ENCODE measurements around the gene MAML3.

The MAML3 gene

GRCh38 chr4:140092094-140092851 is 61.7 kb downstream of the MAML3 start:
- TF ChIP-seq FOXA1 (IDR thresholded peaks at IDR 0.05) = no peak
- no peak for TF ChIP-seq ARNT (IDR thresholded peaks at IDR 0.05)
- peak; percentile 55; the same call in 1 of the 2 replicates for TF ChIP-seq PKNOX1 (IDR thresholded peaks at IDR 0.05)
- CTCF ChIA-PET = no interaction called here
- POLR2A ChIA-PET = no interaction called here
- peak; percentile 43 for DNase-seq (ENCODE audit: extremely low spot score)

GRCh38 chr4:140091305-140091704 is 62.7 kb downstream of the MAML3 start:
- DNase-seq (ENCODE audit: extremely low spot score) = no peak
- ChIA-PET POLR2A (no interaction called here), CTCF (no interaction called here)
- no peak for TF ChIP-seq LEF1 (IDR thresholded peaks at IDR 0.05; ENCODE audit: borderline replicate concordance)
- TF ChIP-seq FOXM1 (IDR thresholded peaks at IDR 0.05; ENCODE audit: borderline replicate concordance) = no peak
- TF ChIP-seq BHLHE40 (IDR thresholded peaks at IDR 0.05; ENCODE audit: borderline replicate concordance) = no peak
- TF ChIP-seq L3MBTL2 (conservative IDR thresholded peaks at IDR 0.05) = no peak
- no peak for TF ChIP-seq ZNF384 (IDR thresholded peaks at IDR 0.05)
- no peak for TF ChIP-seq FOXA1 (IDR thresholded peaks at IDR 0.05)

- POLR2A ChIA-PET = interaction anchor here (1.1 to 1.8 kb wide), 5 partner anchors 12 to 162 kb away, joined by 3 to 5 read pairs (median 4); no protein-coding TSS in a partner anchor
- DNase-seq (ENCODE audit: extremely low spot score) = no peak
- TF ChIP-seq BHLHE40 (IDR thresholded peaks at IDR 0.05; ENCODE audit: borderline replicate concordance) = no peak
- no peak for TF ChIP-seq ARNT (IDR thresholded peaks at IDR 0.05)
- TF ChIP-seq ZNF384 (IDR thresholded peaks at IDR 0.05) = no peak
- TF ChIP-seq LEF1 (IDR thresholded peaks at IDR 0.05; ENCODE audit: borderline replicate concordance) = no peak
- no peak for TF ChIP-seq CTBP1 (IDR thresholded peaks at IDR 0.05; ENCODE audit: borderline replicate concordance)
- TF ChIP-seq FOXA1 (IDR thresholded peaks at IDR 0.05) = no peak
- no peak for TF ChIP-seq PKNOX1 (IDR thresholded peaks at IDR 0.05)
- TF ChIP-seq HDGF (IDR thresholded peaks at IDR 0.05; ENCODE audit: borderline replicate concordance) = no peak
- TF ChIP-seq ELF4 (IDR thresholded peaks at IDR 0.05) = no peak
- no peak for TF ChIP-seq L3MBTL2 (conservative IDR thresholded peaks at IDR 0.05)
- no peak for TF ChIP-seq TARDBP (IDR thresholded peaks at IDR 0.05)
- CTCF ChIA-PET = interaction anchor here (0.6 to 1.0 kb wide), 5 partner anchors 14 to 270 kb away, joined by 3 to 5 read pairs (median 4); no protein-coding TSS in a partner anchor
Measured at GRCh38 chr4:140090215-140090731, 63.7 kb downstream of the MAML3 start.

GRCh38 chr4:140089216-140089615 is 64.8 kb downstream of the MAML3 start:
- TF ChIP-seq FOXM1 (IDR thresholded peaks at IDR 0.05; ENCODE audit: borderline replicate concordance) (no peak), CTBP1 (IDR thresholded peaks at IDR 0.05; ENCODE audit: borderline replicate concordance) (no peak), ZNF384 (IDR thresholded peaks at IDR 0.05) (no peak), ARNT (IDR thresholded peaks at IDR 0.05) (no peak), BHLHE40 (IDR thresholded peaks at IDR 0.05; ENCODE audit: borderline replicate concordance) (no peak), ELF4 (IDR thresholded peaks at IDR 0.05) (no peak), FOXK2 (IDR thresholded peaks at IDR 0.05) (no peak), L3MBTL2 (conservative IDR thresholded peaks at IDR 0.05) (no peak), SUZ12 (IDR thresholded peaks at IDR 0.05) (no peak), HDGF (IDR thresholded peaks at IDR 0.05; ENCODE audit: borderline replicate concordance) (no peak), FOXA1 (IDR thresholded peaks at IDR 0.05) (no peak)

GRCh38 chr4:140088323-140088967 is 65.5 kb downstream of the MAML3 start:
- TF ChIP-seq FOXK2 (IDR thresholded peaks at IDR 0.05) = no peak
- TF ChIP-seq ELF4 (IDR thresholded peaks at IDR 0.05) = no peak
- TF ChIP-seq ZNF384 (IDR thresholded peaks at IDR 0.05) = no peak
- TF ChIP-seq HDGF (IDR thresholded peaks at IDR 0.05; ENCODE audit: borderline replicate concordance) = no peak
- TF ChIP-seq SP1 (IDR thresholded peaks at IDR 0.05) = no peak
- POLR2A ChIA-PET = interaction anchor here (1.1 to 1.8 kb wide), 2 partner anchors 10 to 63 kb away, joined by 4 to 5 read pairs; no protein-coding TSS in a partner anchor
- DNase-seq (ENCODE audit: extremely low spot score) = no peak
- CTCF ChIA-PET = no interaction called here

More at GRCh38 chr4:140089216-140089615, 64.8 kb downstream of the MAML3 start:
- DNase-seq (ENCODE audit: extremely low spot score) = no peak
- ChIA-PET CTCF (no interaction called here), POLR2A (interaction anchor here (1.1 to 1.8 kb wide), 3 partner anchors 11 to 63 kb away, joined by 3 to 5 read pairs (median 4); no protein-coding TSS in a partner anchor)

- CTCF ChIA-PET = no interaction called here
- TF ChIP-seq SUZ12 (IDR thresholded peaks at IDR 0.05) (no peak), TARDBP (IDR thresholded peaks at IDR 0.05) (no peak), L3MBTL2 (conservative IDR thresholded peaks at IDR 0.05) (no peak), BHLHE40 (IDR thresholded peaks at IDR 0.05; ENCODE audit: borderline replicate concordance) (no peak), PKNOX1 (IDR thresholded peaks at IDR 0.05) (no peak), NFRKB (IDR thresholded peaks at IDR 0.05) (no peak), FOXK2 (IDR thresholded peaks at IDR 0.05) (no peak), ZNF384 (IDR thresholded peaks at IDR 0.05) (no peak)
- no peak for DNase-seq (ENCODE audit: extremely low spot score)
- POLR2A ChIA-PET = interaction anchor here (0.9 to 1.4 kb wide), 3 partner anchors 8 to 65 kb away, joined by 3 to 7 read pairs (median 7); no protein-coding TSS in a partner anchor
Measured at GRCh38 chr4:140085881-140086280, 68.1 kb downstream of the MAML3 start.
